Measurements from ENCODE around the gene MAFB.

- TF ChIP-seq CTCF (conservative IDR thresholded peaks at IDR 0.05; ENCODE audit: low read depth, low read length) (no peak), EZH2 (IDR thresholded peaks at IDR 0.05; ENCODE audit: borderline replicate concordance, low read depth, low read length, poor library complexity, severe bottlenecking) (no peak)
Measured at GRCh38 chr20:40727960-40728359, 38.9 kb upstream of the MAFB start.

Data from A673 (cell line).